ENCODE results near the gene SRPK3. TPM values are rescaled to one million over a fixed set of nuclear protein-coding genes. Genes with fewer than 3 reads are reported as not detected.

SRPK3 gene
- total and polyA plus RNA-seq, 2 experiments from 2014 or later = 0.15 TPM; not detected in 1

- H3K27me3 Mint-ChIP-seq (ENCODE audit: insufficient read depth, low read depth, poor library complexity) = peaks cover 7% of the 10 kb centered on the region
Measured at GRCh38 chrX:153814591-153815315, 33.9 kb downstream of the SRPK3 start.

More at GRCh38 chrX:153814591-153815315, 33.9 kb downstream of the SRPK3 start:
- Mint-ChIP-seq H3K4me1 (peaks cover 48% of the 10 kb centered on the region), H3K9me3 (no peaks in the 10 kb centered on the region), H3K4me3 (0 out of 3 replicates have a peak overlapping the region, but pooled peaks have one; percentile 14), H3K27ac (peak overlapping the region; percentile 85; the same call in 1 of the 2 replicates), H3K36me3 (ENCODE audit: low read depth) (peaks cover 21% of the 10 kb centered on the region; the same call in 2 of the 3 replicates)
- Histone ChIP-seq H3F3A (replicated peaks; ENCODE audit: low read depth) (no peaks in the 10 kb centered on the region), H3K79me2 (replicated peaks; ENCODE audit: insufficient read depth) (peaks cover 95% of the 10 kb centered on the region), H3K4me2 (no peak overlapping the region), H3K4me1 (ENCODE audit: insufficient read depth) (peaks cover 29% of the 10 kb centered on the region), H3K27ac (ENCODE audit: low read depth) (no peak overlapping the region), H3K36me3 (ENCODE audit: insufficient read depth) (no peaks in the 10 kb centered on the region), H3K9me2 (ENCODE audit: insufficient read depth) (no peaks in the 10 kb centered on the region), H2AFZ (no peak overlapping the region), H3K4me3 (no peak overlapping the region), H3K27me3 (ENCODE audit: insufficient read depth) (no peaks in the 10 kb centered on the region), H4K20me1 (replicated peaks; ENCODE audit: insufficient read depth) (peaks cover 10% of the 10 kb centered on the region)
- TF ChIP-seq ETS1 (IDR thresholded peaks at IDR 0.05) = no peak
- no peak for TF ChIP-seq EZH2phosphoT487 (IDR thresholded peaks at IDR 0.05; ENCODE audit: unreplicated experiment)
- TF ChIP-seq, protein P1, sequence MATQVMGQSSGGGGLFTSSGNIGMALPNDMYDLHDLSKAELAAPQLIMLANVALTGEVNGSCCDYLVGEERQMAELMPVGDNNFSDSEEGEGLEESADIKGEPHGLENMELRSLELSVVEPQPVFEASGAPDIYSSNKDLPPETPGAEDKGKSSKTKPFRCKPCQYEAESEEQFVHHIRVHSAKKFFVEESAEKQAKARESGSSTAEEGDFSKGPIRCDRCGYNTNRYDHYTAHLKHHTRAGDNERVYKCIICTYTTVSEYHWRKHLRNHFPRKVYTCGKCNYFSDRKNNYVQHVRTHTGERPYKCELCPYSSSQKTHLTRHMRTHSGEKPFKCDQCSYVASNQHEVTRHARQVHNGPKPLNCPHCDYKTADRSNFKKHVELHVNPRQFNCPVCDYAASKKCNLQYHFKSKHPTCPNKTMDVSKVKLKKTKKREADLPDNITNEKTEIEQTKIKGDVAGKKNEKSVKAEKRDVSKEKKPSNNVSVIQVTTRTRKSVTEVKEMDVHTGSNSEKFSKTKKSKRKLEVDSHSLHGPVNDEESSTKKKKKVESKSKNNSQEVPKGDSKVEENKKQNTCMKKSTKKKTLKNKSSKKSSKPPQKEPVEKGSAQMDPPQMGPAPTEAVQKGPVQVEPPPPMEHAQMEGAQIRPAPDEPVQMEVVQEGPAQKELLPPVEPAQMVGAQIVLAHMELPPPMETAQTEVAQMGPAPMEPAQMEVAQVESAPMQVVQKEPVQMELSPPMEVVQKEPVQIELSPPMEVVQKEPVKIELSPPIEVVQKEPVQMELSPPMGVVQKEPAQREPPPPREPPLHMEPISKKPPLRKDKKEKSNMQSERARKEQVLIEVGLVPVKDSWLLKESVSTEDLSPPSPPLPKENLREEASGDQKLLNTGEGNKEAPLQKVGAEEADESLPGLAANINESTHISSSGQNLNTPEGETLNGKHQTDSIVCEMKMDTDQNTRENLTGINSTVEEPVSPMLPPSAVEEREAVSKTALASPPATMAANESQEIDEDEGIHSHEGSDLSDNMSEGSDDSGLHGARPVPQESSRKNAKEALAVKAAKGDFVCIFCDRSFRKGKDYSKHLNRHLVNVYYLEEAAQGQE (IDR thresholded peaks at IDR 0.05; ENCODE audit: unreplicated experiment) = no peak
- TF ChIP-seq ZNF114 (CRISPR knock-in tag; IDR thresholded peaks at IDR 0.05) = no peak
- TF ChIP-seq ZNF462 (CRISPR knock-in tag; IDR thresholded peaks at IDR 0.05) = no peak
- TF ChIP-seq NANOG (IDR thresholded peaks at IDR 0.05; ENCODE audit: borderline replicate concordance) = no peak
- no peak for TF ChIP-seq STAT1 (IDR thresholded peaks at IDR 0.05; ENCODE audit: unreplicated experiment)
- TF ChIP-seq ZNF331 (CRISPR knock-in tag; IDR thresholded peaks at IDR 0.05; ENCODE audit: low read depth) = no peak
- TF ChIP-seq JUNB (IDR thresholded peaks at IDR 0.05; ENCODE audit: unreplicated experiment) = no peak
- no peak for TF ChIP-seq CREB1 (CRISPR knock-in tag; IDR thresholded peaks at IDR 0.05; ENCODE audit: low read depth)
- TF ChIP-seq POLR2AphosphoS5 (IDR thresholded peaks at IDR 0.05; ENCODE audit: low read depth) = no peak
- TF ChIP-seq CTCF (conservative IDR thresholded peaks at IDR 0.05; ENCODE audit: low read depth in 2 of 2) = no peak
- ATAC-seq (no peak), DNase-seq (ENCODE audit: low spot score) (no peak)
